HepG2 (cell line): ENCODE data around the gene NFE2L3.

Experiments used
- CTCF ChIP-seq: sonication (generic); formaldehyde crosslinking; IDR thresholded peaks from 2 replicates; pipeline ENCODE4 v1.5.0; 2020; ENCODE audit warnings: mild to moderate bottlenecking, missing genetic modification reagents, moderate library complexity
- PHF20 ChIP-seq: sonication (generic); formaldehyde crosslinking; IDR thresholded peaks from 2 replicates; pipeline ENCODE4 v1.5.0; 2020; ENCODE audit warnings: mild to moderate bottlenecking, missing genetic modification reagents
- SP2 ChIP-seq: sonication (generic); formaldehyde crosslinking; IDR thresholded peaks from 2 replicates; pipeline ENCODE4 v1.5.1; 2020; ENCODE audit warnings: mild to moderate bottlenecking, missing genetic modification reagents
- TARDBP ChIP-seq: sonication (generic); formaldehyde crosslinking; IDR thresholded peaks from 2 replicates; pipeline ENCODE4 v1.8.0; 2022; ENCODE audit warnings: mild to moderate bottlenecking, missing genetic modification reagents
- ZNF605 ChIP-seq: sonication (generic); formaldehyde crosslinking; IDR thresholded peaks from 2 replicates; pipeline ENCODE4 v1.8.0; 2022; ENCODE audit warnings: mild to moderate bottlenecking, missing genetic modification reagents
- ZNF609 ChIP-seq: sonication (generic); formaldehyde crosslinking; IDR thresholded peaks from 2 replicates; pipeline ENCODE4 v1.4.0; 2020; ENCODE audit warnings: mild to moderate bottlenecking, missing genetic modification reagents, borderline replicate concordance
- ZNF761 ChIP-seq: sonication (generic); formaldehyde crosslinking; conservative IDR thresholded peaks from 2 replicates; pipeline ENCODE4 v1.4.0; 2020; ENCODE audit warnings: mild to moderate bottlenecking, missing genetic modification reagents

GRCh38 chr7:26198133-26198780, 46.3 kb downstream of the NFE2L3 start:
- TF ChIP-seq PHF20 (CRISPR knock-in tag), result no peak
- TF ChIP-seq CTCF, result peak; percentile 41; the same call in 1 of the 2 replicates
- no peak for TF ChIP-seq ZNF761 (CRISPR knock-in tag)
- TF ChIP-seq ZNF605 (CRISPR knock-in tag), result no peak
- TF ChIP-seq TARDBP, result no peak
- TF ChIP-seq ZNF609 (CRISPR knock-in tag), result no peak
- no peak for TF ChIP-seq SP2 (CRISPR knock-in tag)
